GM08714 (cell line): ENCODE measurements around the gene MEMO1.
"Not testable (repeated sequence)": the region's sequence is repeated elsewhere in the genome, so short reads cannot be mapped to it uniquely, and the experiment has no call there.

Source experiments
- H3K4me3 ChIP-seq: fragments of 200-500 bp; sonication (Bioruptor generic); 2 replicates; pipeline ENCODE4 v1.5.1; 2014; ENCODE audit warnings: mild to moderate bottlenecking, low read length, inconsistent platforms
- ZNF274 ChIP-seq: IDR thresholded peaks from 2 replicates; pipeline ENCODE4 v1.6.1; 2012; ENCODE audit warnings: mild to moderate bottlenecking, low read depth, low read length

Gene MEMO1

DNA sequence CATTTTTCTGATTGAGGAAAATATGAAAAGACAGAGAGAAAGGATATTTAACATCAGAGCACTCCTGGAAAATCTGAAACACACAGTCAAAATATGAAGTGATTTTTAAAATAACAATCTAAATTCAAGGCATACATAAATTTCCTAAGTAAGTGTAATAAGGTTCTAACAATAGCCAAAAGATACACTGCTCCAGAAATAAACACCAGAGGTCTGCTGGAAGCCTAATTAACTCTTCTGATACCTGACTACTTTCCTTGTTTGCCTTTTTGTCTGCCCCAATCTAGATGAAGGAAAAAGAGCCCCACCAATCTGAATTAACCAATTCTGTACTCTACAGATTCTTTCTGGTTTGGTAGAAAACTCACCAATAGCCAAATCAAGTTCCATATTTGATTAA is 87.1 kb downstream of the MEMO1 start:
- H3K4me3 ChIP-seq, result no peak overlapping the region
- TF ChIP-seq ZNF274, result no peak

DNA sequence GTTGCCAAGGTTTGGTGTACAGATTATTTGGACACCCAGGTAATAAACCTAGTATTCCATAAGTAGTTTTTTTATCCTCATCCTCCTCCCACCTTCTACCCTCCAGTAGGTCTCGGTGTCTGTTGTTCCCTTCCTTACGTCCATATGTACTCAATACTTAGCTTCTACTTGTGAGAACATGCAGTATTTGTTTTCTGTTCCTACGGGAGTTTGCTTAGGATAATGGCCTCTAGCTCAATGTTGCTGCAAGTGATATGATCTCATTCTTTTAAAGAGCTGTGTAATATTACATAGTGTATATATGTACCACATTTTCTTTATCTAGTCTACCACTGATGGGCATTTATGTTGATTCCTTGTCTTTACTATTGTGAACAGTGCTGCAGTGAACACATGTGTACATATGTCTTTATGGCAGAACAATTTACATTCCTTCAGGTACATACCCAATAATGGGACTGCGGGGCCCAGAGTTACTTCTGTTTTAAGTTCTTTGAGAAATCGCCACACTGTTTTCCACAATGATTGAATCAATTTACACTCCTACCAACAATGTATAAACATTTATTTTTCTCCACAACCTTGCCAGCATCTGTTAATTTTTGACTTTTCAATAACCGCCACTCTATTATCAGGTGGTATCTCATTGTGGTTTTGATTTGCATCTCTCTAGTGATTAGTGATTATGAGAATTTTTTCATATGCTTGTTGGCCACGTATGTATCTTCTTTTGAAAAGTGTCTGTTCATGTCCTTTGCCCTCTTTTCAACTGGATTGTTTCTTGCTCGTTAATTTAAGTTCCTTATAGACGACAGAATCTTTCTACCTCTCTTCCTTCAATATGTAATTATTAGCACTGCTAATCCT is 88.0 kb downstream of the MEMO1 start:
- H3K4me3 ChIP-seq, result no peak overlapping the region
- no peak for TF ChIP-seq ZNF274

DNA sequence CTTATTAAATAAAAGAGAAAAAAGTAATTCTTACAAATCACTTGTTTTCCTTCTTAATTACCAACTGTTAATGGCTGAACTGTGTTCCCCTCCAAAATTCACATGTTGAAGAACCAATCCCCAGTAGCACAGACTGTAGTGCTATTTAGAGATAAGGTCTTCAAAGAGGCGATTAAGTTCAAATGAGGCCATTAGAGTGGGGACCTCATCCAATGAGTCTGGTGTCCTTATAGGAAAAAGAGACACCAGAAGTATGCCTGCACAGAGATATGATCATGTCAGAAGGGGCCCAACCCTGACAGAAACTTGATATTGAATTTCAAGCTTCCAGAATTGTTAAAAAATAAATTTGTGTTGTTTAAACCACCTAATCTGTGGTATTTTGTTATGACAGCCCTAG is 89.8 kb downstream of the MEMO1 start:
- H3K4me3 ChIP-seq, result no peak overlapping the region
- no peak for TF ChIP-seq ZNF274

DNA sequence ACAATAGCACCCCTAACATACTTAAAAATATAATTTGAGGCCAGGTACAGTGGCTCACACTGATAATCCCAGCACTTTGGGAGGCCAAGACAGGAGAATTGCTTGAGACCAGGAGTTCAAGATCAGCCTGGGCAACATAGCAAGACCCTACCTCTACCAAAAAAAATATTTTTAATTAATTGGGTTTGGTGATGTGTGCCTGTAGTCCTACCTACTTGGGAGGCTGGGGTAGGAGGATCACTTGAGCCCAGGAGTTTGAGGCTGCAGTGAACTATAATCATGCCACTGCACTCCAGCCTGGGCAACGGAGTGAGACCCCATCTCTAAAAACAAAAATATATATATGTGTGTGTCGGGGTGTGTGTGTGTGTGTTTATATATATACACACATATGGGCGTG is 91.3 kb downstream of the MEMO1 start:
- H3K4me3 ChIP-seq, result no peak overlapping the region
- no peak for TF ChIP-seq ZNF274

DNA sequence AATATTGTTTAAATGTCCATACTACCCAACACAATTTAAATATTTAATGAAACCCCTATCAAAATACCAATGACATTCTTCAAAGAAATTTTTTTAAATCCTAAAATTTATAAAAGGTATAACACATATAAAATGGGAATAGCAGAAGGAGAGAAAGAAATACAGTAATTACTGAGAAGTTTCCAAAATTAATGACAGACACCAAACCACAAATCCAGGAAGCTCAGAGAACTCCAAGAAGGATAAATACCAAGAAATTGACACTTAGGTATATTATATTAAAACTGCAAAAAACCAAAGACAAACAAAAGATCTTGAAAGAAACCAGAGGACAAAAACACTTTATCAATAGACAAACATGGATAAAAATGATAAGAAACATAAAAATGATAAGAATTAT is 101.1 kb downstream of the MEMO1 start:
- no peak for TF ChIP-seq ZNF274
- H3K4me3 ChIP-seq, result no peak overlapping the region

DNA sequence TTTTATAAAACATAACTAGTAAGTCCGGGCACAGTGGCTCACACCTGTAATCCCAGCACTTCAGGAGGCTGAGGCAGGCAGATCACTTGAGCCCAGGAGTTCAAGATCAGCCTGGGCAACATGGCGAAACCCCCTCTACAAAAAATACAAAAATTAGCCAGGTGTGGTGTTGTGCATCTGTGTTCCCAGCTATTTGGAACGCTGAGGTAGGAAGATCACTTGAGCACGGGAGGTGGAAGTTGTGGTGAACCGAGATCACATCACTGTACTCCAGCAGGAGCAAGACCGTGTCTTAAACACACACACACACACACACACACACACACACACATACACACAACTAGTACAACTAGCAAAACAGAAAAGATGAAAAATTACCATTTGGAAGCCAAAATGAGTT is 103.3 kb downstream of the MEMO1 start:
- H3K4me3 ChIP-seq, result not testable (repeated sequence)

DNA sequence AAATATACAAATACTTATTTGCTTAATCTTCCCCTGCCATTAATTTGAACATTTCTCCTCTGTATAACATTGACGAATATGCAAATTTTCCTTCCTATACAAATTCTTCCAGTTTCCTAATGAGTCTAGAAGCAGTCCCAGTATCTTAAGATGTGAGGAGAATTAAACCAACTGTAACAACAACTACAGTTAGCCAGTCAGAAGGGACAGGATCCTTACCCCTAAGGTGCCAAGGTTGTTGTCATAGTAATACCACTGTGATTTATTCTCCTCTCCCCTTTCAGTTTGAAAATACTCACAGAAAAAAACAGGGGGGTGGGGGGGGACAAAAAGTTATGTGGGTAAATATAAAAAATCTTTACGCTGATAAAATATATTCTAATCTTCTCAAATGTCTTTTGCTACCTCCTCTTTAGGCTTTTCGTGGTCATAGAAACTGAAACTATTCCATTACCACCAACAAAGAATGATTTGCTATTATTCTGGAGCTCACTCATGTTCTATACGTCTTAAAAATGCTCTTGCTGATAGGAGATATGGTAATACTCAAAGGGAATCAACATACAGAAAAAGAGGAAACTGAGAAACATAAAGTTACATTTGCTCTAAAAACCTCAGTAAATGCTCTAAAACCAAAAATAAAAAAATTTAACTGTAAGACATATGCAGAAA is 107.6 kb downstream of the MEMO1 start:
- H3K4me3 ChIP-seq, result no peak overlapping the region
- TF ChIP-seq ZNF274, result no peak

DNA sequence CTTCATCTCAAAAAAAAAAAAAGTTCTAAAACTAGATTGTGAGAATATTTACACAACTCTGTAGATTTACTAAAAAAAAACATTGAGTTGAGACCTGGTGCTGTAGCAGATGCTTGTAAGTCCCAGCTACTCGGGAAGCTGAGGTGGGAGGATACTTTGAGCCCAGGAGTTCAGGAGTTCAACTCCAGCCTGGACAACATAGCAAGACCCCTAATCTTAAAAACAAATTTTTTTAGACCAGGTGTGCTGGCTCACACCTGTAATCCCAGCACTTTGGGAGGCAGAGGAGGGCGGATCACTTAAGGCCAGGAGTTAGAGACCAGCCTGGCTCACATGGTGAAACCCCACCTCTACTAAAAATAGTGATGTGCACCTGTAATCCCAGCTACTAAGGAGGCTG is 108.9 kb downstream of the MEMO1 start:
- TF ChIP-seq ZNF274, result no peak
- H3K4me3 ChIP-seq, result no peak overlapping the region

DNA sequence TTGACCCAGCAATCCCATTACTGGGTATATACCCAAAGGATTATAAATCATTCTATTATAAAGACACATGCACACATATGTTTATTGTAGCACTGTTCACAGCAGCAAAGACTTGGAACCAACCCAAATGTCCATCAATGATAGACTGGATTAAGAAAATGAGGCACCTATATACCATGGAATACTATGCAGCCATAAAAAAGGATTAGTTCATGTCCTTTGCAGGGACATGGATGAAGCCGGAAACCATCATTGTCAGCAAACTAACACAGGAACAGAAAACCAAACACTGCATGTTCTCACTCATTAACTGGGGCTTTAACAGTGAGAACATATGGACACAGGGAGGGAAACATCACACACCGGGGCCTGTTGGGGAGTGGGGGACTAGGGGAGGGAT is 110.7 kb downstream of the MEMO1 start:
- not testable (repeated sequence) for H3K4me3 ChIP-seq

DNA sequence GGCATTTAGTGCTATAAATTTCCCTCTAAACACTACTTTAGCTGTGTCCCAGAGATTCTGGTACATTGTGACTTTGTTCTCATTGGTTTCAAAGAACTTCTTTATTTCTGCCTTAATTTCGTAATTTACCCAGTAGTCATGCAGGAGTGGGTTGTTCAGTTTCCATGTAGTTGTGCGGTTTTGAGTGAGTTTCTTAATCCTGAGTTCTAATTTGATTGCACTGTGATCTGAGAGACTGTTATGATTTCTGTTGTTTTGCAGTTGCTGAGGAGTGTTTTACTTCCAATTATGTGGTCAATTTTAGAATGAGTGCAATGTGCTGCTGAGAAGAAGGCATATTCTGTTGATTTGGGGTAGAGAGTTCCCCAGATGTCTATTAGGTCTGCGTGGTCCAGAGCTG is 112.5 kb downstream of the MEMO1 start:
- not testable (repeated sequence) for H3K4me3 ChIP-seq

DNA sequence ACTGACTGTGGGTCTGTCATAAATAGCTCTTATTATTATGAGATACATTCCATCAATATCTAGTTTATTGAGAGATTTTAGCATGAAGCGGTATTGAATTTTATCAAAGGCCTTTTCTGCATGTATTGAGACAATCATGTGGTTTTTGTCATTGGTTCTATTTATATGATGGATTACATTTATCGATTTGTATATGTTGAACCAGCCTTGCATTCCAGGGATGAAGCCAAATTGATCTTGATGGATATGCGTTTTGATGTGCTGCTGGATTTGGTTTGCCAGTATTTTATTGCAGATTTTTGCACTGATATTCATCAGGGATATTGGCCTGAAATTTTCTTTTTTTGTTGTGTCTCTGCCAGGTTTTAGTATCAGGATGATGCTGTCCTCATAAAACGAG is 113.5 kb downstream of the MEMO1 start:
- H3K4me3 ChIP-seq, result not testable (repeated sequence)

DNA sequence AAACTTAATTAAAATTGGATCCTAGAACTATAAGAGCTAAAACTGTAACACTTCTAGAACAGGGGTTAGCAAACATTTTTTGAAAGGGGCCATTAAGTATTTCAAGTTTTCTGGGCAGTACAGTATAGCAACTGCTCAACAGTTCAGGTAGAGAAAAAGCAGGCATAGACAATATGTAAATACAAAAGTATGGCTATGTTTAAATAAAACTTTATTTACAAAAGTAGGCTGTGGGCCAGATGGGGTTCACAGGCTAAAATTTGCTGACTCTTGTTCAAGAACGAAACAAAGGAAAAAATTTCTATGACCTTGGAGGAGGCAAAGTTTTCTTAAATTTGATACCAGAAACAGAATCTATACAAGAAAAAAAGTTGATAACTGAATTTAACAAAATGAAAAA is 114.5 kb downstream of the MEMO1 start:
- no peak overlapping the region for H3K4me3 ChIP-seq
- TF ChIP-seq ZNF274, result no peak

DNA sequence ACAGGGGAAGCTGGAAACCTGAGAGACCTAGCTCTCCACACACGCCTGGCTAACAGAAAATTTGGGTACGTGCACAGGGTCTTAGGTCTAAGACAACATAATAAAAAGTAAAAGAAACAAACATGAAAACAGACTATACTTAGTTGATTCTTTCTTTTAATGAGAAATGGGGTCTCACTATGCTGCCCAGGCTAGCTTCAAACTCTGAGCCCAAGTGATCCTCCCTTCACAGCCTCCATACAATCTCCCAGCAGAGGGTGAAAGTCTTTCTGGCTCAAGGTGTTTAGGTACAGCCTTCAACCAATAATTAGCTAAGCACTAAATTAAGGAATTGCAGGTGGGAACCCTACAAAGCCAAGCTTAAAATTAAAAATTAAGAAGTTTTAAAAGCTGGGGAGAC is 116.2 kb downstream of the MEMO1 start:
- no peak for TF ChIP-seq ZNF274
- no peak overlapping the region for H3K4me3 ChIP-seq

DNA sequence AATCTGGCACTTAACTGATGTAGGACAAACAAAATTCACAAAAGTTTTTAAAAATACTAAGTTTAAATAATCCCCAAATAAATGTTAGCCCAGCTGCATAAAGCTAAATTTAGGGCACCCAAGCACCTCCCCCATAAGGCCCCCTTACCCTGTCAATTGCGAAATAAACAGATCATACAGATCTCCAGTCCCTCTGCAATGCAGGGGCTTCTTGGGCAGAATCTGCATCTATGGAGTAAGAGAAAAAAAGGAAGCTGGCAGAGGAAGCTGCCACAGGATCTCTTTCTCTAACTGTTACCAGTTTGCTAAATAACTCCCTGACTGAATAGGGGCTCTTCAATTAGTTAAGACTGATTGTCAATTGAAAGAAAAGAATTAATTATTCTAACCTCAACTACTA is 117.7 kb downstream of the MEMO1 start:
- H3K4me3 ChIP-seq, result no peak overlapping the region
- TF ChIP-seq ZNF274, result no peak

DNA sequence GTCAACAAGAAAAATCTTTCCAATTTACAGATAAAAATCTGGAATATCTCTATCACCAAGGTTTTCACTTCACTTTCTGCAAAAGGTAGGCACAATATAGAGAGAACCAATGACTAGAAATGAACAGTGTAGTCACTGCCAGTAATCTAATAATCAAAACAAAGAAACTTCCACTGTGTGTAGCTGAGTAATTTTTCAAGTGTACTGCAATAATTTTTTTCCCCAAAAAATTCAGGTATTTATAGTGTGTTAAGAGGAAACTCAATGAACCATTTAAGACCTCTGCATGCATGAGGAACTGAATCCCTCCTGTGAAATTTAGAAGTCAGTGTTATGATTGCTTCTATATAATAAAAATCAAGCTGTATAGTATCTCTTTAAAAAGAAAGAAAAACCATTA is 121.8 kb downstream of the MEMO1 start:
- TF ChIP-seq ZNF274, result no peak

DNA sequence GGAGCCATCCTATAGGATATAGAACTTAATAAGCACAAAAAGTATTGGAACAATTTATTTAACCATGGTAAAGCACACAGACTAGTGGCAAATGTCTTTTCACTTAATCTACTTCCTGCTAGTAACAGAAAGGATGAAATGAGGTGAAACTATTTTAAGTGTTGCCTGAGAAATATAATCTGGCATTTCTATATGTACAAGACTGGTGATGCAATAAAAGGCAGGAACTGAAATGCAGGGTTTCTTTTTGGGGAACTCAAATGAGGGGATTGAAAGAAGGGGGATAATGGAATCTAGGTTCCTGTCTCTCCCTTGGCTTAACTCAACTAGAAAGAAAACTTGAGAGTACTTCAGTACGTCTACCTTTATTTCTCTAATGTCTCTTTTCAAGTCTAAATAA is 122.3 kb downstream of the MEMO1 start:
- no peak overlapping the region for H3K4me3 ChIP-seq
- no peak for TF ChIP-seq ZNF274

More for the DNA sequence above, 121.8 kb downstream of the MEMO1 start:
- H3K4me3 ChIP-seq, result no peak overlapping the region

DNA sequence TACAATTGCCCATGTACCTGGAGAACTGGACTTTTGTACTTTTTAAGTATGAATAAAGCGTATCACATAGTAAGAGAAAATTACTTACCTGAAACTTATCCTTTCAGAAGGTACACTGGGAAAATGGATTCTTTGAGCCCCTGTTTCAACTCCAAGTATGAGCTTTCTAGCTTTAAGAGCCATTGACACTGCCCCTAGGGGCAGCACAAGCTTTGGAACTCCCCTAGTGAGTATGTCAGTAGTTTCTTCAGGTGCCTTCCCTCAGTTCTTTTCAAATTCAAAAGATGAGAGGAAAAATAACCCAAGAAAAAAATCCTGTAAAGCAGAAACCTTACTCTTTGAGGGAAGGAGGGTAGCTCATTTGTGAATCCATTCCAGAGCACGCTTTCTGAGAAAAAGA is 124.1 kb downstream of the MEMO1 start:
- TF ChIP-seq ZNF274, result no peak
- no peak overlapping the region for H3K4me3 ChIP-seq
